ENCODE results near the gene RANBP17.

DNA sequence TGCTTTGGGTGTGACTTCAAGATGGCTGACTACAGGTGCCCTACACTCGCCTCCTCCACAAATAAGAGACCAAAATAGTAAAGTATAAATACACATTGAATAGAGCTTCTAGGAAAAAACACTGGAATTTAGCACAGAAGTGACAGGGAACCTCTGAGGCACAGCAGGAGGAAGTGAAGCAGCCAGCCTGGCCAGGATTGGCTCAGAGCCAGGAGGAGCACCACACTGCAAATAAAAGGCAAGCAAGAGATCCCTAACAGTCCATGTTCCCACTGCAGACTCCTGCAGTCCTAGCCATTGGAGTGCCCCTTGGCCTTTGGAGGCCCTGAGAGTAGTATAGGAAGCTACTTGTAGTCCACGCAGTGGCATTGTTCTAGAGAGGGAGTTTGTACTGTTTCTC lies 260.6 kb downstream of the RANBP17 start:
- TF ChIP-seq, protein P1, sequence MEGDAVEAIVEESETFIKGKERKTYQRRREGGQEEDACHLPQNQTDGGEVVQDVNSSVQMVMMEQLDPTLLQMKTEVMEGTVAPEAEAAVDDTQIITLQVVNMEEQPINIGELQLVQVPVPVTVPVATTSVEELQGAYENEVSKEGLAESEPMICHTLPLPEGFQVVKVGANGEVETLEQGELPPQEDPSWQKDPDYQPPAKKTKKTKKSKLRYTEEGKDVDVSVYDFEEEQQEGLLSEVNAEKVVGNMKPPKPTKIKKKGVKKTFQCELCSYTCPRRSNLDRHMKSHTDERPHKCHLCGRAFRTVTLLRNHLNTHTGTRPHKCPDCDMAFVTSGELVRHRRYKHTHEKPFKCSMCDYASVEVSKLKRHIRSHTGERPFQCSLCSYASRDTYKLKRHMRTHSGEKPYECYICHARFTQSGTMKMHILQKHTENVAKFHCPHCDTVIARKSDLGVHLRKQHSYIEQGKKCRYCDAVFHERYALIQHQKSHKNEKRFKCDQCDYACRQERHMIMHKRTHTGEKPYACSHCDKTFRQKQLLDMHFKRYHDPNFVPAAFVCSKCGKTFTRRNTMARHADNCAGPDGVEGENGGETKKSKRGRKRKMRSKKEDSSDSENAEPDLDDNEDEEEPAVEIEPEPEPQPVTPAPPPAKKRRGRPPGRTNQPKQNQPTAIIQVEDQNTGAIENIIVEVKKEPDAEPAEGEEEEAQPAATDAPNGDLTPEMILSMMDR (IDR thresholded peaks at IDR 0.05): no peak
- TF ChIP-seq POLR2A (IDR thresholded peaks at IDR 0.05) (no peak), POLR2AphosphoS5 (IDR thresholded peaks at IDR 0.05) (no peak)
